NCI-H774 (cell line): ENCODE results near the gene MAP2K2.
"Not testable (repeated sequence)": the region's sequence is repeated elsewhere in the genome, so short reads cannot be mapped to it uniquely, and the experiment has no call there.

Experiments
- DNase-seq: peaks from one replicate; lab custom pipeline; 2025; lab: John Stamatoyannopoulos, UW

The MAP2K2 gene

GRCh38 chr19:4123615-4124568, at the start of gene MAP2K2:
TSS of gene MAP2K2 (minus strand) at chr19:4124122. CDS start at chr19:4123875, 247 bp downstream.
- DNase-seq = peak; percentile 87

GRCh38 chr19:4172861-4173473, 49.0 kb upstream of the MAP2K2 start:
- no peak for DNase-seq

DNA sequence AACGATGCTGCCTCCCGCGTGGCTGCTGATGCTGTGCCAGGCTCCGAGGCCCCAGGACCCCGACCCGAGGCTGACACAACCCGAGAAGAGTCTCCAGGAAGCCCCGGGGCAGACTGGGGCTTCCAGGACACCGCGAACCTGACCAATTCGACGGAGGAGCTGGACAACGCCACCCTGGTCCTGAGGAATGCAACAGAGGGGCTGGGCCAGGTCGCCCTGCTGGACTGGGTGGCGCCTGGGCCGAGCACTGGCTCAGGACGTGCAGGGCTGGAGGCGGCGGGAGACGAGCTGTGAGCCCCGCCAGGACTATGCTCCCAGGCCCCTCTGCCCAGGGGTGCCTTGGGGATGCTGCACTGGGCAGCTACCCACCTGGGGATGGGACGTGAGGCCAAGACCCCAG, 47.8 kb upstream of the MAP2K2 start:
- no peak for DNase-seq

DNA sequence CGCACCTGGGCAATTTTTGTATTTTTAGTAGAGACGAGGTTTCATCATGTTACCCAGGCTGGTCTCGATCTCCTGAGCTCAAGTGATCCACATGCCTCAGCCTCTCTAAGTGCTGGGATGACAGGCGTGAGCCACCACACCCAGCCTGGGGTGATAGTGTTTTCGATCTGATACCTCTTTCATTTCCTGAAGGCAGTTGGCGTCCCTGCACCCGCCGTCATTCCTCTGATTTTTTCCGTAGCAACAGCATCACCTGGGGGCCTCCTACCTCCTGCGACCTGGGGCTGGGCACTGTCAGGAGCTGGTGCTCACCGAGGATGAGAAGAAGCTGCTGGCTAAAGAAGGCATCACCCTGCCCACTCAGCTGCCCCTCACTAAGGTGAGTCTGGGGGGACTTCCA, 40.3 kb upstream of the MAP2K2 start:
- DNase-seq = no peak

GRCh38 chr19:4161415-4162077, 37.6 kb upstream of the MAP2K2 start:
- DNase-seq = no peak

- not testable (repeated sequence) for DNase-seq
Observed at GRCh38 chr19:4157971-4158370, 34.0 kb upstream of the MAP2K2 start.

GRCh38 chr19:4157164-4157563, 33.2 kb upstream of the MAP2K2 start:
- DNase-seq = no peak

DNA sequence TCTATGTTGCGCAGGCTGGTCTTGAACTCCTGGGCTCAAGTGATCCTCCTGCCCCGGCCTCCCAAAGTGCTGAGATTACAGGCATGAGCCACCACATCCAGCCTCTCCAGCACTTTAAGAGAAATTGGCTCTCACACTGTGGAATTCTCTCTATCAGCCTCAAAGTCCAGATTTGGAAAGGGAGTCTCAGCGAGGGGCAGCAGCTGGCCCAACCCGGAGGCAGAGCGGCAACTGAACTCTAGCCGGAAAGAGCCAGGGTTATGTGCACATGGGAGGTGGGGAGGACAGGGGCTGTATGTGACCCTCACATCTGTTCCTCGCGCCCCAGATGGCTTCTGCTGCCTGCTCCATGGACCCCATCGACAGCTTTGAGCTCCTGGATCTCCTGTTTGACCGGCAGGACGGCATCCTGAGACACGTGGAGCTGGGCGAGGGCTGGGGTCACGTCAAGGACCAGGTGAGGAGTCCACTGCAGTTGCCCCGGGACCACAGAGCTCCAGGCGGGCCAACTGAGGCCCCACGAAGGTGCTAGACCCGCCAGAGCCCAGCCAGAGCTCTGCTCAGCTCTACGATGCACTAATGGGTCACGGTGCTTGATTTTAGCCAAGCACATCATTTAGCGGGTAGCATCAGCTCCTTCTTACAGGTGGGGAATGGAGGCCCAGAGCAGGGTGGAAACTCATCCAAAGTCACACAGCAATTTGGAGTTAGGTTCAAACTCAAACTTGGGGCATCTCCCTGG, 30.8 kb upstream of the MAP2K2 start:
- no peak for DNase-seq

DNA sequence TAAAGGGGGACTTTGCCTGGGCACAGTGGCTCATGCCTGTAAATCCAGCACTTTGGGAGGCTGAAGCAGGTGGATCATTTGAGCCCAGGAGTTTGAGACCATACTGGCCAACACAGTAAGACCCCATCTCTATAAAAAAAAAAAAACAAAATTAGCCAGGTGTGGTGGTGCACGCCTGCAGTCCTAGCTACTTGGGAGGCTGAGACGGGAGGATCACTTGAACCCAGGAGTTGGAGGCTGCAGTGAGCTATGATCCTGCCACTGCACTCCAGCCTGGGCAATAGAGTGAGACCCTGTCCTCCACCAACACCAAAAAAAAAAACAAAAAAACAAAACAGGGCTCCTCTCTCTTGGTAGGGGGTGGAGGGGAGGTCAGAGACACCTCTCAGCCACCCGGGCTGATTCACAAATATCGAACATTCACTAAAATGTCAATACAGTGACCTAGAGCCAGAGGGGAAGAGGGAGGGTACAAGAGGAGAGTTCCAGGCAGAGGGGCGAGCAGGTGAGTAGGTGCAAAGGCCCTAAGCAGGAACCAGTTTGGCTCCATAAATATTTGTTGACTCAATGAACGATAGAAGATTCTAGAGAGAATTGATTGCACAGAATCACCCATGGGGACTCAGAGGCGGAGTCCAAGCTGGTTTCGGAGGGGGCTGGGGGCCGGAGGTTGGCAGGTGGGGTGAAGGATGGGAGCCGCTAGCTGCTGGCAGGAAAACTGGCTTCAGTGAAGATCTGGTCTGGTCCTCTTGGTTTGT, 28.5 kb upstream of the MAP2K2 start:
- no peak for DNase-seq

DNA sequence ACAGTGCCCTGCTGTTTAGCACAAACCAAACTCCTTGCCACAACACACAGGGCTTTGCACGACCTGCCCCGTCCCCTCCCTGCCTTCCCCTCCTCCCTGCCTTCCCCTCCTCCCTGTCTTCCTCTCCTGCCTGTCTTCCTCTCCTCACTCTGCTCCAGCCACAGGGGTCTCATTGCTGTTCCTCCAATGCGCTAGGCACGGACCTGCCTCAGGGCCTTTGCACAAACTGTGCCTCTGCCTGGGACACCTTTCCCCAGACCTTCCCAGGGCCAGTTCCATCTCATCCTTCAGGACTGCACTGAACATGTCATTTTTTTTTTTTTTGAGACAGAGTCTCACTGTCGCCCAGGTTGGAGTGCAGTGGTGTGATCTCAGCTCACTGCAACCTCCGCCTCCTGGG, 27.7 kb upstream of the MAP2K2 start:
- DNase-seq = no peak

GRCh38 chr19:4149518-4150288, 25.8 kb upstream of the MAP2K2 start:
- DNase-seq = no peak

DNA sequence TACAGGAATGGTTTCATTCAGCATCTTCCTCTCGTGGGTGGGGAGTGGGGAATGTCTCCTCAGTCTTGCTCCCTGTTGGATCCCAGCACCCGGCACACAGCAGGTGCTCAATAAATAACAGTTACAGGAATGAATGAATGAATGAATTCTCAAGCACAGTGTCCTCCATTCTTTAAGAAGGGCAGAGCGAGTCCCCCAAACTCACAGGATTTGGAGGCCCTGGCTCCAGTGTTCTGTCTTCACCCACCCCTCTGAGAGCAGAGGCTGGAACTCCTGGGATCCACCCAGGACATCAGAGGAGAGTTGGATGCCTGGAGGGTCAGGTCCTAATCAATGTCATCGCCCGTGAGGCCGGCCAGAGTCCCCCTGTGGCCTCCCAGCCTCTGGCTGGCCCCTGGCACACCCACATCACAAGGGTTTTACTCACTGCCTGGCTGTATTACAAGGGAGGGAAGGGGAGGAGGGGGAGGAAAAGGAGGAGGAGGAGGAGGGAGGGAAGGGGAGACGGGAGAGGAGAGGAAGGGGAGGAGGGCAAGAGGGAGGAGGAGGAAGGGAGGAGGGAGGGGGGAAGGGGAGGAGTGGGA, 20.8 kb upstream of the MAP2K2 start:
- DNase-seq = no peak

GRCh38 chr19:4142916-4143315, 19.0 kb upstream of the MAP2K2 start:
- not testable (repeated sequence) for DNase-seq

DNA sequence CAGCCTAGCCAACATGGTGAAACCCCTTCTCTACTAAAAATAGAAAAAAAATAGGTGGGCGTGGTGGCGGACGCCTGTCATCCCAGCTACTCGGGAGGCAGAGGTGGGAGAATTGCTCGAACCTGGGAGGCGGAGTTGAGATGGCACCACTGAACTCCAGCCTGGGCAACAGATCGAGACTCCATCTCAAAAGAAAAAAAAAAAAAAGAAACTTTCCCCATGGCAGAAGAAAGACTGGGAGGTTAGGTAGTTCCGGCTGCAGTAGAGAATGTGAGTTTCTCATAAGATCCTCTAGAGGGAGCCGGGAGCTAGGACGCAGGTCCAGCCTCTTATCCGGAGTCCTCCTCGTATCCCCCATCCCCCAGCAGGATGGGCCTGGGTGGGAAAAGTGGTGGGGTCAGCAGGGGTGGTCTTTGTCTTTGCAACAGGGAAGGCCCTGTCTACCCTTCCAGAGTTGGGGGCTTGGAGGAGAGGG, 16.4 kb upstream of the MAP2K2 start:
- peak; percentile 43 for DNase-seq

GRCh38 chr19:4139614-4140236, 15.8 kb upstream of the MAP2K2 start:
- peak; percentile 43 for DNase-seq

GRCh38 chr19:4138445-4138844, 14.5 kb upstream of the MAP2K2 start:
- no peak for DNase-seq

GRCh38 chr19:4136680-4137088, 12.8 kb upstream of the MAP2K2 start:
- no peak for DNase-seq

DNA sequence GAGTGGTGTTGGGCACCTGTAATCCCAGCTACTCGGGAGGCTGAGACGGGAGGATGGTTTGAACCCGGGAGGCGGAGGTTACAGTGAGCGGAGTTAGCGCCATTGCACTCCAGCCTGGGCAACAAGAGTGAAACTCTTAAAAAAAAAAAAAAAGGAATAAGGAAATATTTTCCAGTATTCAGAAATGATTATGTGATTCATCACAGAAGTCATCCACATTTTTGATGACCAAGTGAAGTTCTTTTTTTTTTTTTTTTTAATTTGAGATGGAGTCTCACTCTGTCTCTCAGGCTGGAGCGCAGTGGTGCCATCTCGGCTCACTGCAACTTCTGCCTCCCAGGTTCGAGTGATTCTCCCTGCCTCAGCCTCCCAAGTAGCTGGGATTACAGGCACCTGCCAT, 11.5 kb upstream of the MAP2K2 start:
- not testable (repeated sequence) for DNase-seq

DNA sequence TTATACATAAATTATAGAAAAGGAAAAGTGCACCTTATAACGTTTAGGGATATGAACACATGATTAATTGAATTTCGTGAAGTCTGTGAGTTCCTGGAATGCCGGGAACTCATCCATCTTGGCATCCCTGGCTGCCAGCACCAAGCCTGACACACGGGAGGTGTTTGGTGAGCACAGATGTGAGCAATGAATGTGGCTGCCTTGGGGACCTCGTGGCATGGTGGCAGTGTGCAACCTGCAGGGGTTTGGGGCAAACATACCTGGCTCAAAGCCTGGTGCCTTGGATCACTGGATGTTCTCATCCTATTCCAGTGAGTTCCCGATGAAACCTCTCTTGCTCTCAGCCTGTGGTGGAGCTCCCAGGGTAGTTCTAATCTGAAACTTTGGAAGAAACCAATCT, 10.4 kb upstream of the MAP2K2 start:
- no peak for DNase-seq
